Panc1 (cell line): ENCODE measurements around the gene MEF2D. TPM values are rescaled to one million over a fixed set of nuclear protein-coding genes. Genes with fewer than 3 reads are reported as not detected.
A peak's percentile ranks its signal among the peaks of the same experiment; 100 is the strongest.

Source experiments
- ATAC-seq: fragments of 200-7000 bp; cut with Tn5 transposase; 2 replicates; pipeline ENCODE4 v1.9.1; 2020; ENCODE audit warnings: mild to moderate bottlenecking, moderate library complexity
- BruUV-seq: library from RNA; stranded (reverse); fragments of 400-500 nt; replicated peaks from 2 replicates; lab custom pipeline; 2021; lab: Mats Ljungman, UMichigan
- CTCF ChIA-PET: fragments of 300-600 bp; sonication (Branson Sonifier 250); formaldehyde crosslinking; loops from one replicate; lab custom pipeline; 2022; ENCODE audit warnings: antibody characterized with exemption; lab: Charles Lee
- POLR2A ChIA-PET: fragments of 300-600 bp; sonication (Branson Sonifier 250); formaldehyde crosslinking; loops from one replicate; lab custom pipeline; 2022; ENCODE audit warnings: antibody characterized with exemption; lab: Charles Lee
- DNase-seq: peaks from one replicate; pipeline ENCODE4 v3.0.0-alpha.2; 2010; ENCODE audit warnings: low read depth, low spot score
- H3K27ac ChIP-seq: 2 replicates; pipeline ENCODE4 v1.5.1; 2011; ENCODE audit warnings: mild to moderate bottlenecking, low read length, inconsistent platforms
- H3K27me3 ChIP-seq: fragments of 200-500 bp; sonication (Bioruptor generic); 2 replicates; pipeline ENCODE4 v1.6.0; 2014; ENCODE audit warnings: low read length, inconsistent platforms; ENCODE audit not compliant: control insufficient read depth, insufficient read depth
- H3K36me3 ChIP-seq: fragments of 200-500 bp; sonication (Bioruptor generic); 2 replicates; pipeline ENCODE4 v1.5.1; 2014; ENCODE audit warnings: inconsistent platforms, mild to moderate bottlenecking, low read length, moderate library complexity; ENCODE audit not compliant: control insufficient read depth, insufficient read depth
- H3K4me1 ChIP-seq: 2 replicates; pipeline ENCODE4 v1.5.1; 2011; ENCODE audit warnings: inconsistent platforms, mild to moderate bottlenecking, low read length, moderate library complexity; ENCODE audit not compliant: control insufficient read depth, insufficient read depth
- H3K4me3 ChIP-seq, 2 experiments: 2 replicates each; pipeline ENCODE4 v1.5.1; 2011 to 2012; ENCODE audit warnings: low read depth in 2 of 2, low read length in 2 of 2, mild to moderate bottlenecking in 2 of 2, inconsistent platforms in 1 of 2, moderate library complexity in 1 of 2
- H3K9me3 ChIP-seq: fragments of 200-500 bp; sonication (Bioruptor generic); 2 replicates; pipeline ENCODE4 v1.5.1; 2014; ENCODE audit warnings: low read depth, mild to moderate bottlenecking, inconsistent platforms, low read length, moderate library complexity; ENCODE audit not compliant: control insufficient read depth, insufficient read depth
- POLR2AphosphoS5 ChIP-seq: IDR thresholded peaks from 2 replicates; pipeline ENCODE4 v1.6.1; 2012; ENCODE audit warnings: mild to moderate bottlenecking, low read depth, low read length, moderate library complexity
- SIN3A ChIP-seq: IDR thresholded peaks from 2 replicates; pipeline ENCODE4 v1.6.1; 2012; ENCODE audit warnings: low read depth, mild to moderate bottlenecking, low read length, moderate library complexity, borderline replicate concordance; ENCODE audit not compliant: insufficient read depth
- TCF7L2 ChIP-seq: IDR thresholded peaks from 2 replicates; pipeline ENCODE4 v1.6.1; 2011; ENCODE audit warnings: mild to moderate bottlenecking, low read depth, low read length, inconsistent platforms
- in situ Hi-C: cut with HindIII; loops from 2 replicates; pipeline ENCODE4 v1.10.0; 2016; ENCODE audit warnings: low sequenced_read_pairs, low pct_unique_long_range_greater_than_20kb
- intact Hi-C: fragments of 100-400 bp; cut with micrococcal nuclease; formaldehyde crosslinking; loops from one replicate; pipeline ENCODE4 v1.10.0; 2022; ENCODE audit not compliant: unreplicated experiment
- total RNA-seq: library from RNA; stranded (reverse); gene quantifications from one replicate; pipeline ENCODE4 v1.2.1, GENCODE V29; 2021; ENCODE audit not compliant: unreplicated experiment
- TF ChIP-seq, protein P1 (sequence below): fragments of 450-650 bp; IDR thresholded peaks from 2 replicates; pipeline ENCODE4 v1.5.1; 2017; ENCODE audit warnings: mild to moderate bottlenecking
- TF ChIP-seq, protein P2 (sequence below), 2 experiments: IDR thresholded peaks; 2 replicates each; pipeline ENCODE4 v1.6.1; 2011 to 2012; ENCODE audit warnings: low read depth in 2 of 2, control low read depth in 1 of 2, low read length in 1 of 2, mild to moderate bottlenecking in 1 of 2, moderate library complexity in 1 of 2; ENCODE audit not compliant: insufficient read depth in 1 of 2

Gene MEF2D
- total RNA-seq, 1 experiment from 2014 or later = 30.9 TPM

DNA sequence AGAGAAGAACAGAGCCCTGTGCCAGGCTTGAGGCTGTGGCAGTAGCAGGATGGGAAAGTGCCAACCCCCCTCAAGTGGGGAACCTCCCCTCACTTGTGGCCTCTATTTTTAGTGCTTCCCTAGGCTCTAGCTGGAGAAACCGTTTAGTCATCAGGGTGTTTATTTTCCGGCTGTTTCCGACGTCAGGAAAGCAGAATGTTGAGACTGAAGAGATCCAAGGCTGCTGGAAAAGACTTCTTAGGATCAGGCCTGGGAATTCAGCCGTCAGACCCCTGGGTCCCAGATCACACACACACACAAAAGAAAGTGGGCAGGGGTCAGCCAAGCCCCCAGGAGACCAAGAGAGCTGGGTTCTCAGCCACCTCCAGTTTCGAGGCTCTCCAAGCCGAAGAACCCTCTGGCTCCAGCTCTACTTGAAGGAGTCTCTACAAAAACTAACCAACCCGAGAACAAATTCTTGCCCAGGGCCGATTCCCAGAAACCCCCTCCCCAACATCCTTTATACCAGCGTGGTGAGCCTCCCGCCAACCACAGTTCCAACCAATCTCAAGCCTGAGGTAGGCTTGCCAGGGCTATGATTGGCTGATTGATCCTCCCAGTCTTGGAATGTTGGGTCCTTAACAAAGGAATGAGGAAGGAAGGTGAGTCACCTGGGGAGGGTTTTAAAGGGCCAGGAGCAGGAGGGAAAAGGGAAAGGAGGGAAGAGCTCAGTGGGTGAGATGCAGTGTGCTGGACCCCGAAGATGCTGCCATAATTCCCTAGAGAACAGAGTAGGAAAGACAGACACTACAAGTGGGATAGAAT, 2.5 kb upstream of the MEF2D start:
- DNase-seq (peak; percentile 88), ATAC-seq (peak; percentile 19; the same call in 1 of the 2 replicates)
- no peaks in the 10 kb centered on the region for H3K27me3 ChIP-seq
- in situ Hi-C loops (no loop called here), intact Hi-C loops (no loop called here)
- no TSS peak for BruUV-seq
- H3K4me1 ChIP-seq = peaks cover 44% of the 10 kb centered on the region
- ChIA-PET POLR2A (no interaction called here), CTCF (interaction anchor here (1.3 kb wide), 1 partner anchor 22 kb away, joined by 3 read pairs; no protein-coding TSS in a partner anchor)
- peak overlapping the region in 1 of 2 experiments; percentile 21; a peak in 1 of 4 replicates for H3K4me3 ChIP-seq
- no peak for TF ChIP-seq POLR2AphosphoS5
- TF ChIP-seq SIN3A = no peak
- TF ChIP-seq, protein P1, sequence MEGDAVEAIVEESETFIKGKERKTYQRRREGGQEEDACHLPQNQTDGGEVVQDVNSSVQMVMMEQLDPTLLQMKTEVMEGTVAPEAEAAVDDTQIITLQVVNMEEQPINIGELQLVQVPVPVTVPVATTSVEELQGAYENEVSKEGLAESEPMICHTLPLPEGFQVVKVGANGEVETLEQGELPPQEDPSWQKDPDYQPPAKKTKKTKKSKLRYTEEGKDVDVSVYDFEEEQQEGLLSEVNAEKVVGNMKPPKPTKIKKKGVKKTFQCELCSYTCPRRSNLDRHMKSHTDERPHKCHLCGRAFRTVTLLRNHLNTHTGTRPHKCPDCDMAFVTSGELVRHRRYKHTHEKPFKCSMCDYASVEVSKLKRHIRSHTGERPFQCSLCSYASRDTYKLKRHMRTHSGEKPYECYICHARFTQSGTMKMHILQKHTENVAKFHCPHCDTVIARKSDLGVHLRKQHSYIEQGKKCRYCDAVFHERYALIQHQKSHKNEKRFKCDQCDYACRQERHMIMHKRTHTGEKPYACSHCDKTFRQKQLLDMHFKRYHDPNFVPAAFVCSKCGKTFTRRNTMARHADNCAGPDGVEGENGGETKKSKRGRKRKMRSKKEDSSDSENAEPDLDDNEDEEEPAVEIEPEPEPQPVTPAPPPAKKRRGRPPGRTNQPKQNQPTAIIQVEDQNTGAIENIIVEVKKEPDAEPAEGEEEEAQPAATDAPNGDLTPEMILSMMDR = no peak
- TF ChIP-seq, protein P2, sequence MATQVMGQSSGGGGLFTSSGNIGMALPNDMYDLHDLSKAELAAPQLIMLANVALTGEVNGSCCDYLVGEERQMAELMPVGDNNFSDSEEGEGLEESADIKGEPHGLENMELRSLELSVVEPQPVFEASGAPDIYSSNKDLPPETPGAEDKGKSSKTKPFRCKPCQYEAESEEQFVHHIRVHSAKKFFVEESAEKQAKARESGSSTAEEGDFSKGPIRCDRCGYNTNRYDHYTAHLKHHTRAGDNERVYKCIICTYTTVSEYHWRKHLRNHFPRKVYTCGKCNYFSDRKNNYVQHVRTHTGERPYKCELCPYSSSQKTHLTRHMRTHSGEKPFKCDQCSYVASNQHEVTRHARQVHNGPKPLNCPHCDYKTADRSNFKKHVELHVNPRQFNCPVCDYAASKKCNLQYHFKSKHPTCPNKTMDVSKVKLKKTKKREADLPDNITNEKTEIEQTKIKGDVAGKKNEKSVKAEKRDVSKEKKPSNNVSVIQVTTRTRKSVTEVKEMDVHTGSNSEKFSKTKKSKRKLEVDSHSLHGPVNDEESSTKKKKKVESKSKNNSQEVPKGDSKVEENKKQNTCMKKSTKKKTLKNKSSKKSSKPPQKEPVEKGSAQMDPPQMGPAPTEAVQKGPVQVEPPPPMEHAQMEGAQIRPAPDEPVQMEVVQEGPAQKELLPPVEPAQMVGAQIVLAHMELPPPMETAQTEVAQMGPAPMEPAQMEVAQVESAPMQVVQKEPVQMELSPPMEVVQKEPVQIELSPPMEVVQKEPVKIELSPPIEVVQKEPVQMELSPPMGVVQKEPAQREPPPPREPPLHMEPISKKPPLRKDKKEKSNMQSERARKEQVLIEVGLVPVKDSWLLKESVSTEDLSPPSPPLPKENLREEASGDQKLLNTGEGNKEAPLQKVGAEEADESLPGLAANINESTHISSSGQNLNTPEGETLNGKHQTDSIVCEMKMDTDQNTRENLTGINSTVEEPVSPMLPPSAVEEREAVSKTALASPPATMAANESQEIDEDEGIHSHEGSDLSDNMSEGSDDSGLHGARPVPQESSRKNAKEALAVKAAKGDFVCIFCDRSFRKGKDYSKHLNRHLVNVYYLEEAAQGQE (IDR thresholded peaks at IDR 0.05; ENCODE audit: insufficient read depth in 1 of 2, low read depth in 2 of 2, low read length in 1 of 2) = no peak
- TF ChIP-seq TCF7L2 = no peak
- H3K36me3 ChIP-seq = peaks cover 8% of the 10 kb centered on the region; the same call in 1 of the 2 replicates
- peak overlapping the region; percentile 92 for H3K27ac ChIP-seq
- no peaks in the 10 kb centered on the region for H3K9me3 ChIP-seq

DNA sequence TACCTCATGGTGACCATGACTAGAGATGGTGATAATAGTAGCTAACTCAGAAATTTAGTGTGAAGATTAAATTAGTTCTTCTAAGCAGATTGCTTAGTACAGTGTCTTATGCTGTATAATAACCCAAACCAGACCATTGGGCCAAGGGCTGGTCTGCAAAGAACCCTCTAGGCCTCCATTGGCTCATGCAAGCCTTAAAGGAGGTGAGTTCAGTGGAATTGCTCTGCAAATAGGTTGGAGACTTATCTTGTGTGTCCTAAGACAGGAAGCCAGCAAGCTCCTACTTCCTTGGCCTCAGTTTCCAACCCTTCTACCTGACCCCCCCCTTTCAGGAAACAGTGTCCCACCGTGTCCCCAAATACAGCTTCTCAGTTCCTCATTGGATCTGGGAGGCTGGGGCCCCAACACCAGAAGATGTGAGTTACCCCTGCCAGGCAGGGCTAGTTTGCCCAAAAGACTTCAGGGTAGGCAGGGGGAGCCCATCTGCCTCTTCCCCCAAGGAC, 1.9 kb upstream of the MEF2D start:
- intact Hi-C loops = no loop called here
- POLR2A ChIA-PET = no interaction called here

More for the DNA sequence above, 1.9 kb upstream of the MEF2D start:
- BruUV-seq = no TSS peak
- in situ Hi-C loops = no loop called here
- DNase-seq = no peak
- Histone ChIP-seq H3K27me3 (no peaks in the 10 kb centered on the region), H3K4me1 (peaks cover 49% of the 10 kb centered on the region), H3K9me3 (no peaks in the 10 kb centered on the region), H3K36me3 (peaks cover 8% of the 10 kb centered on the region; the same call in 1 of the 2 replicates), H3K4me3 (no peak overlapping the region), H3K27ac (peak overlapping the region; percentile 92)
- CTCF ChIA-PET = interaction anchor here (0.6 to 1.6 kb wide), 2 partner anchors 57 to 158 kb away, joined by 3 to 4 read pairs; no protein-coding TSS in a partner anchor
- no peak for ATAC-seq
- TF ChIP-seq, protein P2 (IDR thresholded peaks at IDR 0.05; ENCODE audit: insufficient read depth in 1 of 2, low read depth in 2 of 2, low read length in 1 of 2) = no peak
- no peak for TF ChIP-seq POLR2AphosphoS5
- no peak for TF ChIP-seq TCF7L2
- TF ChIP-seq, protein P1 = no peak
- TF ChIP-seq SIN3A = no peak
